Sigmoid colon (tissue), 7 donors: ENCODE measurements around the gene PANK4. TPM values are rescaled to one million over a fixed set of nuclear protein-coding genes. Genes with fewer than 3 reads are reported as not detected.

Experiments
- DNase-seq: peaks from one replicate; pipeline ENCODE4 v3.0.0-alpha.2; 2019
- H3K27ac ChIP-seq, 4 donors: fragments of 200-600 bp; sonication (generic); one replicate each; pipeline ENCODE4 v1.5.1; 2016 to 2019; ENCODE audit warnings: mild to moderate bottlenecking in 1 of 4
- H3K27me3 ChIP-seq, 3 donors: fragments of 200-600 bp; sonication (generic); one replicate each; pipeline ENCODE4 v1.5.1; 2019; ENCODE audit warnings: mild to moderate bottlenecking in 1 of 3
- H3K36me3 ChIP-seq, 4 donors: fragments of 200-600 bp; sonication (generic); one replicate each; pipeline ENCODE4 v1.5.1; 2016 to 2019
- H3K4me1 ChIP-seq, 4 donors: fragments of 200-600 bp; sonication (generic); one replicate each; pipeline ENCODE4 v1.5.1; 2017 to 2019
- H3K4me3 ChIP-seq, 4 donors: fragments of 200-600 bp; sonication (generic); one replicate each; pipeline ENCODE4 v1.5.1; 2017 to 2019; ENCODE audit warnings: mild to moderate bottlenecking in 2 of 4, moderate library complexity in 1 of 4
- H3K9me3 ChIP-seq, 4 donors: fragments of 200-600 bp in 3 of 4; sonication (generic) in 3 of 4; one replicate each; pipeline versions ENCODE4 v1.5.1 to v1.6.1; 2013 to 2019
- EP300 ChIP-seq, 4 donors: sonication (generic); formaldehyde crosslinking; IDR thresholded peaks; one replicate each; pipeline ENCODE4 v1.6.1; 2017; ENCODE audit warnings: antibody characterized with exemption in 4 of 4
- POLR2A ChIP-seq, 2 donors: fragments of 450-650 bp; IDR thresholded peaks; one replicate each; pipeline ENCODE4 v1.6.1; 2016; ENCODE audit warnings: antibody characterized with exemption in 2 of 2, mild to moderate bottlenecking in 2 of 2, moderate library complexity in 2 of 2
- POLR2AphosphoS5 ChIP-seq, 4 donors: sonication (generic); formaldehyde crosslinking; IDR thresholded peaks; one replicate each; pipeline ENCODE4 v1.6.1; 2017; ENCODE audit warnings: antibody characterized with exemption in 4 of 4
- WGBS, 2 donors: extraction: QIAGEN DNeasy Blood & Tissue Kit; methylation state at CpG; one replicate each; pipeline ENCODE4 v1.1.7; 2013; 5-methylcytosine and 5-hydroxymethylcytosine counted together
- intact Hi-C: fragments of 100-400 bp; cut with DNase I; formaldehyde crosslinking; loops from one replicate; pipeline ENCODE4 v1.15.1; 2023
- polyA plus RNA-seq, 3 donors: library from polyadenylated mRNA; stranded (reverse); fragments of 200-250 nt; gene quantifications; one replicate each; pipeline ENCODE4 v1.2.3, GENCODE V29; 2013
- total RNA-seq, 4 donors: library from RNA; depleted of rRNA; stranded (reverse); fragments of >200 nt; gene quantifications; one replicate each; pipeline ENCODE4 v1.1.0, GENCODE V29; 2016
- TF ChIP-seq, protein P1 (sequence below), 4 experiments: fragments of 450-650 bp in 3 of 4; fragments of 200-600 bp in 1 of 4; IDR thresholded peaks; one replicate each; pipeline ENCODE4 v1.5.1; 2016 to 2019; ENCODE audit warnings: antibody characterized with exemption in 4 of 4, mild to moderate bottlenecking in 3 of 4, moderate library complexity in 2 of 4
- donor health status: healthy with polysubstance abuse.
- donor health status: Bipolar disorder and iron deficiency.
- donor health status: healthy.

The PANK4 gene
- total and polyA plus RNA-seq, 7 donors: 11.4 to 37.7 (median 25.4) TPM

- WGBS, 2 donors: 73 to 85% methylated on average over 34 of the region's 34 CpGs
- Histone ChIP-seq H3K36me3 (peaks cover 0 to 21% (median 4%) of the 10 kb centered on the region in 4 donors), H3K27me3 (peaks cover 0 to 47% (median 24%) of the 10 kb centered on the region in 3 donors), H3K4me3 (no peak overlapping the region), H3K4me1 (no peaks in the 10 kb centered on the region), H3K9me3 (no peaks in the 10 kb centered on the region), H3K27ac (no peak overlapping the region)
- DNase-seq: no peak
- intact Hi-C loops: no loop called here
- TF ChIP-seq POLR2AphosphoS5 (IDR thresholded peaks at IDR 0.05) (no peak), POLR2A (IDR thresholded peaks at IDR 0.05) (no peak), EP300 (IDR thresholded peaks at IDR 0.05) (no peak)
- TF ChIP-seq, protein P1, sequence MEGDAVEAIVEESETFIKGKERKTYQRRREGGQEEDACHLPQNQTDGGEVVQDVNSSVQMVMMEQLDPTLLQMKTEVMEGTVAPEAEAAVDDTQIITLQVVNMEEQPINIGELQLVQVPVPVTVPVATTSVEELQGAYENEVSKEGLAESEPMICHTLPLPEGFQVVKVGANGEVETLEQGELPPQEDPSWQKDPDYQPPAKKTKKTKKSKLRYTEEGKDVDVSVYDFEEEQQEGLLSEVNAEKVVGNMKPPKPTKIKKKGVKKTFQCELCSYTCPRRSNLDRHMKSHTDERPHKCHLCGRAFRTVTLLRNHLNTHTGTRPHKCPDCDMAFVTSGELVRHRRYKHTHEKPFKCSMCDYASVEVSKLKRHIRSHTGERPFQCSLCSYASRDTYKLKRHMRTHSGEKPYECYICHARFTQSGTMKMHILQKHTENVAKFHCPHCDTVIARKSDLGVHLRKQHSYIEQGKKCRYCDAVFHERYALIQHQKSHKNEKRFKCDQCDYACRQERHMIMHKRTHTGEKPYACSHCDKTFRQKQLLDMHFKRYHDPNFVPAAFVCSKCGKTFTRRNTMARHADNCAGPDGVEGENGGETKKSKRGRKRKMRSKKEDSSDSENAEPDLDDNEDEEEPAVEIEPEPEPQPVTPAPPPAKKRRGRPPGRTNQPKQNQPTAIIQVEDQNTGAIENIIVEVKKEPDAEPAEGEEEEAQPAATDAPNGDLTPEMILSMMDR (IDR thresholded peaks at IDR 0.05): no peak
Observed at GRCh38 chr1:2566101-2567045, 40.0 kb upstream of the PANK4 start.

GRCh38 chr1:2564815-2565374 lies 38.5 kb upstream of the PANK4 start:
- Histone ChIP-seq H3K9me3 (no peaks in the 10 kb centered on the region), H3K27ac (no peak overlapping the region), H3K36me3 (peaks cover 0 to 35% (median 7%) of the 10 kb centered on the region in 4 donors), H3K4me3 (no peak overlapping the region), H3K4me1 (no peaks in the 10 kb centered on the region), H3K27me3 (peaks cover 0 to 32% (median 18%) of the 10 kb centered on the region in 3 donors)
- WGBS, 2 donors: 14 to 53% methylated on average over 14 of the region's 14 CpGs
- TF ChIP-seq POLR2A (IDR thresholded peaks at IDR 0.05) (no peak), POLR2AphosphoS5 (IDR thresholded peaks at IDR 0.05) (no peak), EP300 (IDR thresholded peaks at IDR 0.05) (no peak)
- TF ChIP-seq, protein P1 (IDR thresholded peaks at IDR 0.05): no peak
- no peak for DNase-seq
- intact Hi-C loops: no loop called here

GRCh38 chr1:2564006-2564814 lies 37.8 kb upstream of the PANK4 start:
- Histone ChIP-seq H3K9me3 (no peaks in the 10 kb centered on the region), H3K36me3 (peaks cover 0 to 42% (median 9%) of the 10 kb centered on the region in 4 donors), H3K4me1 (no peaks in the 10 kb centered on the region), H3K27me3 (peaks cover 0 to 32% (median 18%) of the 10 kb centered on the region in 3 donors), H3K4me3 (no peak overlapping the region), H3K27ac (no peak overlapping the region)
- no peak for DNase-seq
- TF ChIP-seq POLR2A (IDR thresholded peaks at IDR 0.05) (no peak), EP300 (IDR thresholded peaks at IDR 0.05) (no peak), POLR2AphosphoS5 (IDR thresholded peaks at IDR 0.05) (no peak)
- TF ChIP-seq, protein P1 (IDR thresholded peaks at IDR 0.05): no peak
- intact Hi-C loops: no loop called here
- 69 to 83% methylated on average over 20 of the region's 20 CpGs for WGBS, 2 donors

DNA sequence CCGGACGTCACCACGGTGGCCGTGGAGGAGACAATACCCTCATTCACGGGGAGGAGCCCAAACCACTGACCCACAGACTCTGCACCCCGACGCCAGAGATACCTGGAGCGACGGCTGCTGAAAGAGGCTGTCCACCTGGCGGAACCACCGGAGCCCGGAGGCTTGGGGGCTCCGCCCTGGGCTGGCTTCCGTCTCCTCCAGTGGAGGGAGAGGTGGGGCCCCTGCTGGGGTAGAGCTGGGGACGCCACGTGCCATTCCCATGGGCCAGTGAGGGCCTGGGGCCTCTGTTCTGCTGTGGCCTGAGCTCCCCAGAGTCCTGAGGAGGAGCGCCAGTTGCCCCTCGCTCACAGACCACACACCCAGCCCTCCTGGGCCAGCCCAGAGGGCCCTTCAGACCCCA lies 36.8 kb upstream of the PANK4 start:
- Histone ChIP-seq H3K9me3 (no peaks in the 10 kb centered on the region), H3K36me3 (peaks cover 5 to 52% (median 11%) of the 10 kb centered on the region in 4 donors), H3K4me3 (no peak overlapping the region), H3K4me1 (peaks cover 0 to 9% (median 7%) of the 10 kb centered on the region in 4 donors), H3K27ac (no peak overlapping the region), H3K27me3 (peaks cover 0 to 22% (median 18%) of the 10 kb centered on the region in 3 donors)
- DNase-seq: no peak
- WGBS, 2 donors: 89% methylated on average over 18 of the region's 18 CpGs
- intact Hi-C loops: no loop called here
- TF ChIP-seq EP300 (IDR thresholded peaks at IDR 0.05) (no peak), POLR2AphosphoS5 (IDR thresholded peaks at IDR 0.05) (no peak), POLR2A (IDR thresholded peaks at IDR 0.05) (no peak)
- TF ChIP-seq, protein P1 (IDR thresholded peaks at IDR 0.05): no peak
